T-cell (primary cell): ENCODE results near the gene COG1. TPM values are rescaled to one million over a fixed set of nuclear protein-coding genes. Genes with fewer than 3 reads are reported as not detected.
A peak's percentile ranks its signal among the peaks of the same experiment; 100 is the strongest.

Source experiments
- ATAC-seq, 4 experiments: fragments of 200-7000 bp in 3 of 4; fragments of 150-1000 bp in 1 of 4; cut with Tn5 transposase; replicated peaks in 1 of 4; 1 replicate in 3 of 4; 2 replicates in 1 of 4; pipeline ENCODE4 v1.10.0; 2021; ENCODE audit warnings: moderate library complexity in 3 of 4, mild to moderate bottlenecking in 2 of 4, moderate number of reproducible peaks in 1 of 4
- CTCF ChIA-PET, 2 donors: fragments of 300-600 bp; sonication (Branson Sonifier 250); formaldehyde crosslinking; loops; one replicate each; lab custom pipeline; 2022; ENCODE audit warnings: antibody characterized with exemption in 2 of 2; lab: Charles Lee
- POLR2A ChIA-PET, 2 donors: fragments of 300-600 bp; sonication (Branson Sonifier 250); formaldehyde crosslinking; loops; one replicate each; lab custom pipeline; 2022; ENCODE audit warnings: antibody characterized with exemption in 2 of 2; lab: Charles Lee
- DNase-seq, 35 experiments: peaks; one replicate each; pipeline versions ENCODE4 v3.0.0 to v3.0.0-alpha.2; 2013 to 2023
- H3K27ac ChIP-seq: one replicate; pipeline ENCODE4 v1.5.1; 2013; ENCODE audit warnings: low read length
- H3K27me3 ChIP-seq, 2 experiments: replicated peaks in 1 of 2; 1 replicate in 1 of 2; 2 replicates in 1 of 2; pipeline versions ENCODE4 v1.6.1 to v1.7.0; 2013; ENCODE audit warnings: low read length in 1 of 2, mixed read lengths in 1 of 2; ENCODE audit not compliant: control insufficient read depth in 2 of 2, insufficient read depth in 2 of 2; ENCODE audit errors: extremely low read depth in 1 of 2
- H3K36me3 ChIP-seq, 2 donors: 1 replicate in 1 of 2; 2 replicates in 1 of 2; pipeline versions ENCODE4 v1.6.1 to v1.7.0; 2013; ENCODE audit warnings: low read length in 1 of 2; ENCODE audit not compliant: control insufficient read depth in 2 of 2, insufficient read depth in 1 of 2; ENCODE audit errors: extremely low read depth in 1 of 2
- H3K4me1 ChIP-seq, 2 experiments: 1 replicate in 1 of 2; 2 replicates in 1 of 2; pipeline versions ENCODE4 v1.6.1 to v1.7.0; 2013; ENCODE audit warnings: low read length in 2 of 2, mixed read lengths in 1 of 2; ENCODE audit not compliant: insufficient read depth in 2 of 2, control insufficient read depth in 1 of 2; ENCODE audit errors: extremely low read depth in 1 of 2
- H3K4me3 ChIP-seq, 2 donors: 1 replicate in 1 of 2; 2 replicates in 1 of 2; pipeline versions ENCODE4 v1.5.1 to v1.7.0; 2013; ENCODE audit warnings: mild to moderate bottlenecking in 2 of 2, low read length in 1 of 2, moderate library complexity in 1 of 2; ENCODE audit not compliant: control insufficient read depth in 1 of 2; ENCODE audit errors: extremely low read depth in 1 of 2
- H3K9me3 ChIP-seq: 2 replicates; pipeline ENCODE4 v1.7.0; 2013
- H3K27ac Mint-ChIP-seq, 2 donors: one replicate each; pipeline ENCODE4 v1.8.0; 2020 to 2021; ENCODE audit warnings: mild to moderate bottlenecking in 2 of 2, mixed read lengths in 2 of 2
- H3K27me3 Mint-ChIP-seq, 2 donors: one replicate each; pipeline ENCODE4 v1.8.0; 2021 to 2022; ENCODE audit warnings: mixed read lengths in 2 of 2
- H3K36me3 Mint-ChIP-seq: one replicate; pipeline ENCODE4 v1.8.0; 2021; ENCODE audit warnings: mixed read lengths
- H3K4me1 Mint-ChIP-seq, 3 donors: one replicate each; pipeline ENCODE4 v1.8.0; 2020 to 2022; ENCODE audit warnings: mixed read lengths in 3 of 3, mild to moderate bottlenecking in 1 of 3
- H3K4me3 Mint-ChIP-seq, 3 donors: one replicate each; pipeline ENCODE4 v1.8.0; 2020 to 2022; ENCODE audit warnings: mild to moderate bottlenecking in 3 of 3, mixed read lengths in 3 of 3, moderate library complexity in 3 of 3
- H3K9me3 Mint-ChIP-seq, 3 donors: one replicate each; pipeline ENCODE4 v1.8.0; 2020 to 2022; ENCODE audit warnings: mixed read lengths in 3 of 3
- WGBS: methylation state at CpG from one replicate; pipeline ENCODE4 v1.1.5; 2013; ENCODE audit warnings: missing lambda C conversion rate; ENCODE audit not compliant: insufficient coverage; 5-methylcytosine and 5-hydroxymethylcytosine counted together
- total RNA-seq, 35 experiments: library from RNA in 6 of 35; stranded (reverse) in 6 of 35; fragments of 120-200 nt in 1 of 35; gene quantifications; one replicate each; pipeline versions ENCODE4 v1.2.1 to v1.2.4 and lab custom pipeline; 2013 to 2026

The COG1 gene
- total RNA-seq, 5 donors from 2014 or later (not counting 1 experiment from before 2014, with no cell fraction given) = 66.3 to 77.2 (median 73.3) TPM

DNA sequence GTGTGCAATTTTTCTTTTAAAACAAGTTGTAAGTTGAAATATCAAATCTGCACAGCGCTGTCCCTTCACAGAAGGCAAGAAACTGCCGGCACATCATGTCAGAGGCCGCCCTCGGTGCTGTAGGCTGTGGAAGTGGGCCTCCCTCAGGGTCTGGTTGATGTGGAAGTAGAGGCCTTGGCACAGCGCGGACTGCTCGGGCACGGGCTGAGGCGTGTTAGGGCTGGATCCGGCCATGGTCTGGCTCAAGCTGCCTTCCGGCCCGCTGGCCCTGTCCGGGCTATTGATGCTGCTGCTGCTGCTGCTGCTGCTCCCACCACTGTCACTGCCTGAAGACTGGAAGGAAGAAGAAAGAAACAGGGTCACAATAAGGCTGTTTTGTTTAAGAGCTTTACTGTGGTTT lies 16.6 kb downstream of the COG1 start:
- 100% methylated on average over 9 of the region's 13 CpGs for WGBS
- Mint-ChIP-seq H3K4me1 (peaks cover 22 to 30% (median 27%) of the 10 kb centered on the region in 3 donors), H3K27me3 (no peaks in the 10 kb centered on the region), H3K4me3 (no peak overlapping the region), H3K36me3 (peaks cover 41% of the 10 kb centered on the region), H3K27ac (peak overlapping the region in 1 of 2 donors; percentile 76), H3K9me3 (no peaks in the 10 kb centered on the region)
- H3K27ac ChIP-seq = no peak overlapping the region
- H3K27me3 ChIP-seq = no peaks in the 10 kb centered on the region
- CTCF ChIA-PET = no interaction called here
- POLR2A ChIA-PET = no interaction called here
- H3K4me3 ChIP-seq = no peak overlapping the region
- ATAC-seq (no peak), DNase-seq (no peak)
- peaks cover 5 to 52% of the 10 kb centered on the region in 2 donors for H3K36me3 ChIP-seq
- peaks cover 4 to 22% of the 10 kb centered on the region in 2 experiments for H3K4me1 ChIP-seq
- no peaks in the 10 kb centered on the region for H3K9me3 ChIP-seq

DNA sequence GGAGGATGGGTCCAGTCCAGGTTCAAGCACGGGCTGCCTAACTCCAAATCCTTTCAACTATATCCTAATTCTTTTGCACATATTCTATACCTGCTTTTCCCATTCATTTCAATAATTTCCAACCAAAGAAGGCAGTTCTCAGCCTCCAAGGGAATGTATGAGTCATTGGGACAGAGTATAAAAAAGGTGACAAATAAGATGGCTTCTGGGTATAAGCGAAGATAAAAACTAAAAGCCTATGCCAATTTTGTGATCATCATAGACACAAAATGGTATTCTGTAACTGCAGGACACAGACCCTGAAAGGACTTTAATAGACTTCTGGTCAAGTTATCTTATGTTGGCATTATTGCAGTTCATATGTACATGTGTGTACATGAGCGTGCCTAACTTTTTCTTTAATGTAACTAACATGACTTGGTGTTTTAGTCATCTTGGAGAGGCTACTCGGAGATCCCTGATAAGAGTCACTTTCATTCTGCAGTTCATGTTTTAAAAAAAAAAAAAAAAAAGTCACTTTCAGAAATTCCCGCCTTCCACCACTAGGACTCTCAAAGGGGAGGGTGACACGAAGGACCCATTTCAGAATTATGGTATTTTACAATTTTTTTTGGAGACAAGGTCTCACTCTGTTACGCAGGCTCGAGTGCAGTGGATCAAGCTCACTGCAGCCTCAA lies 17.3 kb downstream of the COG1 start:
- Histone ChIP-seq H3K9me3 (no peaks in the 10 kb centered on the region), H3K27me3 (no peaks in the 10 kb centered on the region), H3K36me3 (peaks cover 5 to 49% of the 10 kb centered on the region in 2 donors), H3K27ac (peak overlapping the region; percentile 9), H3K4me1 (peaks cover 4 to 20% of the 10 kb centered on the region in 2 experiments), H3K4me3 (no peak overlapping the region)
- Mint-ChIP-seq H3K4me1 (peaks cover 20 to 35% (median 28%) of the 10 kb centered on the region in 3 donors), H3K27ac (peak overlapping the region; percentile 93 to 94), H3K27me3 (no peaks in the 10 kb centered on the region), H3K36me3 (peaks cover 41% of the 10 kb centered on the region), H3K4me3 (no peak overlapping the region), H3K9me3 (no peaks in the 10 kb centered on the region)
- 20% methylated on average over 1 of the region's 8 CpGs for WGBS
- DNase-seq = peak in 1 of 35 experiments; percentile 43
- ATAC-seq = peak in 1 of 4 experiments; percentile 24
- ChIA-PET POLR2A (interaction anchor here in 1 of 2 donors (1.1 kb wide), 1 partner anchor 21 kb away, joined by 5 read pairs; no protein-coding TSS in a partner anchor), CTCF (interaction anchor here (0.5 to 0.7 kb wide), 3 partner anchors 19 to 163 kb away, joined by 3 read pairs; no protein-coding TSS in a partner anchor)

DNA sequence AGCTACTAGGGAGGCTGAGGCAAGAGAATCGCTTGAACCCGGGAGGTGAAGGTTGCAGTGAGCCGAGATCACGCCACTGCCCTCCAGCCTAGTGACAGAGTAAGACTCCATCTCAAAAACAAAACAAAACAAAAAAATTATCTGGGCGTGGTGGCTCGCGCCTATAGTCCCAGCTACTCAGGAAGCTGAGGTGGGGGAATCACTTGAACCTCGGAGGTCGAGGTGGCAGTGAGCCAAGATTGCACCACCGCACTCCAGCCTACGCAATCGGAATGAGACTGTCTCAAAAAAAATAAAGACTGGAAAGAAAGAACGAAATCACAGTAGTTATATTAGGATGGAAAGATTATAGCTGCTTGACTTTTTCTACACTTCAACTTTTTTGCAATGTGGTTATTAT lies 18.9 kb downstream of the COG1 start:
- ATAC-seq = peak; percentile 31 to 88 (median 84)
- ChIA-PET CTCF (interaction anchor here in 1 of 2 donors (1.0 to 1.1 kb wide), 3 partner anchors 12 to 20 kb away, joined by 3 to 11 read pairs (median 3); no protein-coding TSS in a partner anchor), POLR2A (interaction anchor here in 1 of 2 donors (0.7 kb wide), 2 partner anchors 12 to 20 kb away, joined by 4 to 6 read pairs; no protein-coding TSS in a partner anchor)
- Mint-ChIP-seq H3K27me3 (no peaks in the 10 kb centered on the region), H3K4me1 (peaks cover 35 to 49% (median 40%) of the 10 kb centered on the region in 3 donors), H3K9me3 (no peaks in the 10 kb centered on the region), H3K27ac (peak overlapping the region; percentile 93 to 94), H3K4me3 (peak overlapping the region; percentile 55 to 74 (median 68)), H3K36me3 (peaks cover 44% of the 10 kb centered on the region)
- H3K27me3 ChIP-seq = no peaks in the 10 kb centered on the region
- no peaks in the 10 kb centered on the region for H3K9me3 ChIP-seq
- peak overlapping the region in 1 of 2 donors; percentile 5 for H3K4me3 ChIP-seq
- peak; percentile 51 to 86 (median 73) for DNase-seq
- H3K36me3 ChIP-seq = peaks cover 10 to 44% of the 10 kb centered on the region in 2 donors
- WGBS = 0% methylated on average over 1 of the region's 13 CpGs
- H3K27ac ChIP-seq = peak overlapping the region; percentile 30
- peaks cover 4 to 20% of the 10 kb centered on the region in 2 experiments for H3K4me1 ChIP-seq

DNA sequence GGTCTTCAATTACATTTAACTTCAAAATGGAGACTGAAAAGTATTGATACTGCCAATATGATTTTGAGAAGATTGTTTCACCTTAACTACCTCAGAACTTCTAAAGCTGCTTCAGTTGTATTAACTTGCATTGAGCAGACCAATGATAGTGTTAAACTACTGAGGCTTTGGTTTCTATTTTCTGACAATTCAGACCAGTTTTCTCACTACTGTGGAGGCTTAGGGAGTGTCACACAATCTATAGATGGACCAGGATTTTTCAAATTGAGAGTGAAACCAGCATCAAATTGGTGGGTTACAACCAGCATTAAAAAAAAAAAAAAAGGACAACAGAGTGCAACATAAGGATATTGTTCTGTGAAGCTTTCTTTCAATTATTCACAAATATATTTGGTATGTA lies 21.2 kb downstream of the COG1 start:
- Histone ChIP-seq H3K27me3 (no peaks in the 10 kb centered on the region), H3K9me3 (no peaks in the 10 kb centered on the region), H3K4me1 (peaks cover 4 to 20% of the 10 kb centered on the region in 2 experiments), H3K27ac (no peak overlapping the region), H3K4me3 (no peak overlapping the region), H3K36me3 (peaks cover 5 to 26% of the 10 kb centered on the region in 2 donors)
- H3K27ac Mint-ChIP-seq = peak overlapping the region; percentile 45 to 48
- H3K9me3 Mint-ChIP-seq = no peaks in the 10 kb centered on the region
- H3K4me1 Mint-ChIP-seq = peaks cover 31 to 53% (median 45%) of the 10 kb centered on the region in 3 donors
- CTCF ChIA-PET = no interaction called here
- DNase-seq (no peak), ATAC-seq (no peak)
- POLR2A ChIA-PET = no interaction called here
- no peaks in the 10 kb centered on the region for H3K27me3 Mint-ChIP-seq
- H3K36me3 Mint-ChIP-seq = peaks cover 32% of the 10 kb centered on the region
- H3K4me3 Mint-ChIP-seq = no peak overlapping the region

DNA sequence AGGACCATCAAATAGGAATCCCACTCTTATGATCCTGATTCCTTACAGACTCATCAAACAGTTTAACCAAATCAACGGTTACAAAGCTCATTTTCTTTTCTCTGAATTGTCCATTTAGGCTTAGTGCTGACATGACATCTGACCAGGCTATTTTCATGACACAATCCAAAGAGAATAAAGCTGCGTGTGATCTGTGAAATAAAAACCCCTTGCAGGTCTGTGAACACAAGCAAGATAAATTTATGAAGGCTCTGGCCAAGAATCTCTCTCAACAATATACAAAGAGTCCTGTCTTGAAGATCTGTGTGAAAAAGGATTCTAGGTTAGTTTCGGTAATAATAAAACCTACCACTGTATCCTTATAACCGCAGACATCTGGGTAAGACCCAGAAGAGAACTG lies 22.0 kb downstream of the COG1 start:
- DNase-seq (no peak), ATAC-seq (no peak)
- POLR2A ChIA-PET = interaction anchor here in 1 of 2 donors (0.7 kb wide), 1 partner anchor 18 kb away, joined by 4 read pairs; no protein-coding TSS in a partner anchor
- no peak overlapping the region for H3K4me3 Mint-ChIP-seq
- Histone ChIP-seq H3K36me3 (peaks cover 5 to 21% of the 10 kb centered on the region in 2 donors), H3K9me3 (no peaks in the 10 kb centered on the region), H3K27me3 (no peaks in the 10 kb centered on the region), H3K4me1 (peaks cover 4 to 20% of the 10 kb centered on the region in 2 experiments), H3K27ac (no peak overlapping the region), H3K4me3 (no peak overlapping the region)
- WGBS = no CpG with 5 or more reads among the region's 4 CpGs
- H3K9me3 Mint-ChIP-seq = no peaks in the 10 kb centered on the region
- no peaks in the 10 kb centered on the region for H3K27me3 Mint-ChIP-seq
- H3K4me1 Mint-ChIP-seq = peaks cover 31 to 52% (median 44%) of the 10 kb centered on the region in 3 donors
- H3K36me3 Mint-ChIP-seq = peaks cover 30% of the 10 kb centered on the region
- peak overlapping the region in 1 of 2 donors; percentile 48 for H3K27ac Mint-ChIP-seq
- CTCF ChIA-PET = interaction anchor here in 1 of 2 donors (1.0 kb wide), 1 partner anchor 13 kb away, joined by 4 read pairs; no protein-coding TSS in a partner anchor

DNA sequence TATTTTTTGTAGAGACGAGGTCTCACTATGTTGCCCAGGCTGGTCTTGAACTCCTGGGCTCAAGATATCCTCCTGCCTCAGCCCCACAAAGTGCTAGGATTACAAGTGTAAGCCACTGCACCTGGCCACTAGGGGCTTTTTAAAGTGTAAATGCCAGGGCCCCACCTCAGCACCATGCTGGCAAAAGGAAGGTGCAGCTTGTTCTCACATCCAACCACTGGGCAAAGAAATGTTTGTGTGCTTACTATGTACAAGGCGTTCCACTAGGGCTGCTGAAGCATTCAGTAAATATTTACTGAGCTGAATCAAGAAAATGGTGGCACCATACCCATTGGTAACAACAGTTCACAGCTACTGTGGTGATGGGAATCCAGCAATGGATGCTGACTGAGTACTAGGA lies 22.6 kb downstream of the COG1 start:
- H3K4me1 ChIP-seq = peaks cover 4 to 19% of the 10 kb centered on the region in 2 experiments
- 100% methylated on average over 2 of the region's 2 CpGs for WGBS
- CTCF ChIA-PET = interaction anchor here in 1 of 2 donors (0.8 to 1.0 kb wide), 2 partner anchors 13 to 21 kb away, joined by 3 to 4 read pairs; no protein-coding TSS in a partner anchor
- no peak for DNase-seq
- peak in 1 of 4 experiments; percentile 30 for ATAC-seq
- H3K27ac Mint-ChIP-seq = peak overlapping the region; percentile 21 to 48
- POLR2A ChIA-PET = no interaction called here
- H3K9me3 ChIP-seq = no peaks in the 10 kb centered on the region
- H3K4me3 ChIP-seq = no peak overlapping the region
- H3K27me3 Mint-ChIP-seq = no peaks in the 10 kb centered on the region
- H3K27ac ChIP-seq = no peak overlapping the region
- H3K9me3 Mint-ChIP-seq = no peaks in the 10 kb centered on the region
- no peaks in the 10 kb centered on the region for H3K27me3 ChIP-seq
- peaks cover 31 to 47% (median 39%) of the 10 kb centered on the region in 3 donors for H3K4me1 Mint-ChIP-seq
- peaks cover 27% of the 10 kb centered on the region for H3K36me3 Mint-ChIP-seq
- H3K36me3 ChIP-seq = peaks cover 5 to 17% of the 10 kb centered on the region in 2 donors
- no peak overlapping the region for H3K4me3 Mint-ChIP-seq
